COLO668 (cell line): ENCODE data around the gene RNF214.
"Not testable (repeated sequence)": the region's sequence is repeated elsewhere in the genome, so short reads cannot be mapped to it uniquely, and the experiment has no call there.

Source experiments
- DNase-seq: peaks from one replicate; lab custom pipeline; 2025; ENCODE audit not compliant: unreplicated experiment; lab: John Stamatoyannopoulos, UW

RNF214 gene

DNA sequence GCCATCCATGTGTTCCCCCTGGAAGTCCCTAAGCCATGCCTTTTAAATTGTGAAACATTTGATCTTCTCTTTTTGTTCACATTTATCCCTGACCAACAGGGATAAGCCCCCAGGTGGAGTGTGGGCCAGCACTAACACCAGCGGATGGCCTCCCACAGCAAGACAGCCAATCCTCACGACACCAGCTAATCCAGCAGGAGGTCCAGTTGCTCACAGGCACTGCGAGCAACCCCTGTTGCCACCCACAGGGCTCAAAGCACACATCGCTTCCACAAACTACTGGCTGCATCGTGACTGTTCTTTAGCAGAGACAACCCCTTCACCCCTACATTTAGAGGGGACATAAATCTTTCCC, 2.6 kb upstream of the RNF214 start:
- no peak for DNase-seq

- no peak for DNase-seq
Observed at GRCh38 chr11:117230286-117230961, 2.0 kb upstream of the RNF214 start.

GRCh38 chr11:117230999-117231841, 1.3 kb upstream of the RNF214 start:
- no peak for DNase-seq

DNA sequence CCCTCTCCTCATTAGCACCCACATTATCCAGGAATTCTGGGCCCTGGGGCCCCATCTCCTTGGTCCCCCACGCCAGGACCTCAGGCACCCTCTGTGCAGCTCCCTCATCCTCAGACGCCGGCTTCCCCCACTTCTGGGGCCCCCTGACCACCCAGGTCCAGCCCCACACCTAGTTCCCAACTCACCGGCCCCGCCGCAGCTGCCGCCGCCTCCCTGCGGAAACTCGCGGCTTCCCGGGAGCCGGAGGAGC, 704 bp upstream of the RNF214 start, which contains the start of gene PCSK7:
Gene PCSK7, minus strand, starts transcription at position 232 of the 250 bp plus-strand sequence. CDS start 2,229 bp downstream, outside the sequence.
- DNase-seq: no peak

- DNase-seq: peak; percentile 15
Observed at GRCh38 chr11:117232911-117233409, 489 bp downstream of the RNF214 start.

DNA sequence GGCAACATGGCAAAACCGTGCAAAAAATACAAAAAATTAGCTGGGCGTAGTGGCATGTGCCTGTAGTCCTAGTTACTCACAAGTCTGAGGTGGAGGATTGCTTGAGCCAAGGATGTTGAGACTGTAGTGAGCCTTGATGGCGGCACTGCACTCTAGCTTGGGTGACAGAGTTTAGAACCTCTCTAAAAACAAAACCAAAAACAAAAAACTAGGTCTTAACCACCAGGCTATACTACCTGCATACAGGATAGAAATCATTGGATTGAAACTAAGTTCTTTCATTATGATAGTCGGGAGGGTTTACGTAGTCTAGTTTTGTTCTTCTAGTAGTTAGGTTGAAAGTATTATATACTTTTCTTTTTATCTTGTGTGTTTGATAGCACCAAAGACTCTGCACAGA, 5.8 kb downstream of the RNF214 start:
- no peak for DNase-seq

DNA sequence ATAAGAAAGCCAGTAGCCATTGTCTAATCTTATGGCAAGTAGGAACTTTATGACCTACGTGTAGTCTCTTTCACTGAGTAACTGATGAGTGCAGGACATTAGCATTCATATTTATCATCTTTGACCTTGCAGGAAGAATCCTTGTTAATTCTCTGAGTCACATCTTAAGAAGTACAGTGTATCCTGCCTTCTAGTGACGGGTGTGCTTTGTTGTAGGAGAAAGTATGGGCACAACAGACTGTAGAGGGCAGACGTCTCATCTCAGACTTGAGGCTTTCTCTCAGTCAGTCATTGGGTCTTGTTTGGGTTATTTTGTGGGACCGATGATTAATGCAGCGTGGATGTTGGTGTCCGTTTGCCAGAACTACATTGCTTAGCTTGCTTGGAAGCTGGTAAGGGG, 6.8 kb downstream of the RNF214 start:
- DNase-seq: no peak

GRCh38 chr11:117248341-117248740, 15.9 kb downstream of the RNF214 start:
- no peak for DNase-seq

DNA sequence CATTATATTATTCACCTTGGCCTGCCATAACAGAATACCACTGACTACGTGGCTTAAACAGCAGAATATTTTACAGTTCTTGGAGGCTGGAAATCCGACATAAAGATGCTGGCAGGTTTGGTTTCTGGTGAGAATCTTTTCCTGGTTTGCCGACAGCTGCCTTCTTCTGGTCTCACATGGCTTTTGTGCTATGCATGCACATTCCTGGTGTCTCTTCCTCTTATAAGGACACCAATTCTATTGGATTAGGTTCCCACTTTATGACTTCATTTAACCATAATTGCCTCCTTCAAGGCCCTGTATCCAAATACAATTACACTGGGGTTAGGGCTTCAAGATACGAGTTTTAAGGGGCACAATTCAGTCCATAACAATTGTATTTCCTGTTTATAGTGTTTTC, 17.1 kb downstream of the RNF214 start:
- DNase-seq: no peak

GRCh38 chr11:117251506-117251905, 19.0 kb downstream of the RNF214 start:
- DNase-seq: no peak

DNA sequence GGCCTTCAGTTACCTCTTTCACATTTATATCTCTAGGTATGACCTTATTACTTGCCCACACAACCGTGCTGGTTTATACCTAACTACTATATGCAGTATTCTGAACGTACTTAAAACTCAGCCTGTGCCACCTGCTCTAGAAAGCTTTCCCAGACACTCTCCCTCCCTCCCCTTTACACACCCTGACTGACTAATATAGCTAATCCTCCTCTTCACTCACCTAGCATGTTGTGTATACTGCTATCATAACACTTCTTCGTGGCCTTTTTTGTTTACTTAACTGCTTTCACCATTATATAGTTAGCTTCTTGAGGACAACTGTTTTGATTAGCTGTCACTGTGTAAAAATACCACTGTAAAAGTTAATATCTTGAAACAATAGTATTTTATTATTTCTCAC, 23.5 kb downstream of the RNF214 start:
- DNase-seq: no peak

- DNase-seq: no peak
Observed at GRCh38 chr11:117256573-117256972, 24.1 kb downstream of the RNF214 start.

- no peak for DNase-seq
Observed at GRCh38 chr11:117258576-117258975, 26.1 kb downstream of the RNF214 start.

- DNase-seq: no peak
Observed at GRCh38 chr11:117259417-117259816, 26.9 kb downstream of the RNF214 start.

- DNase-seq: not testable (repeated sequence)
Observed at GRCh38 chr11:117264624-117265323, 32.3 kb downstream of the RNF214 start.

GRCh38 chr11:117265745-117266144, 33.3 kb downstream of the RNF214 start:
- no peak for DNase-seq

GRCh38 chr11:117269856-117270255, 37.4 kb downstream of the RNF214 start:
- DNase-seq: no peak

DNA sequence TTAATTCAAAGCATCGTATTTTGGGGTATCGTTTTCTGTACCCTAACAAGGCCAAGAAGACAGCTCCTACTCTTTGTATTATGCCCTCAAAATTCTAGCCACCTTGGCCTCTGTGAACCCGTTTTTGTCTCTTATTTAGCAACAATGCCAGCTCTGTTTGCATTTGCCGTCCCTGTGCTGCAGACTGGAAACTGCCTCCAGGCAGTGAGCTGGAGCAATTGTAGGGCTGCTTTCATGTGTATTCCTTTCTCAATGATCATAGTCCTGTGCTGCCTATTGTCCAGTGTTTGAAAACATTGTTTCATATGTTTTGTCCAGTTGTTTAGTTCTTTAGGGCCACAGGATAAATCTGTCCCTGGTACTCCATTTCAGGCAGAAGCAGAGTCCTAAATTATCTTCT, 38.7 kb downstream of the RNF214 start:
- DNase-seq: no peak

DNA sequence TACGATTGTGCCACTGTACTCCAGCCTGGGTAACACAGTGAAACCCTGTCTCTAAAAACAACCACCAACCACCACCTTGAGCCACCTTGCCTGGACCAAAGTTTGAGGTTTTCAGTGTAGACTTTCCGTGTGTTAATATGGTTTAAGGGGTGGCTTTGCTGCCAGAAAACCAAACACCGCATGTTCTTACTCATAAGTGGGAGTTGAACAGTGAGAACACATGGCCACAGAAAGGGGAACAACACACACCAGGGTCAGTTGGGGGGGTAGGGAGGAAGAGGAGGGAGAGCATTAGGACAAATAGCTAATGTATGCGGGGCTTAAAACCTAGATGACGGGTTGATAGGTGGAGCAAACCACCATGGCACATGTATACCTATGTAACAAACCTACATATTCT, 39.7 kb downstream of the RNF214 start:
- not testable (repeated sequence) for DNase-seq

- DNase-seq: no peak
Observed at GRCh38 chr11:117273550-117274289, 41.2 kb downstream of the RNF214 start.

GRCh38 chr11:117278347-117278746, 45.9 kb downstream of the RNF214 start:
- DNase-seq: no peak
